GM19438 (cell line): ENCODE measurements around the gene CCNY.

Source experiments
- ATAC-seq: cut with Tn5 transposase; IDR thresholded peaks from one replicate; pipeline ENCODE4 v1.9.1; 2021; ENCODE audit warnings: low read depth; ENCODE audit not compliant: unreplicated experiment

Gene CCNY

DNA sequence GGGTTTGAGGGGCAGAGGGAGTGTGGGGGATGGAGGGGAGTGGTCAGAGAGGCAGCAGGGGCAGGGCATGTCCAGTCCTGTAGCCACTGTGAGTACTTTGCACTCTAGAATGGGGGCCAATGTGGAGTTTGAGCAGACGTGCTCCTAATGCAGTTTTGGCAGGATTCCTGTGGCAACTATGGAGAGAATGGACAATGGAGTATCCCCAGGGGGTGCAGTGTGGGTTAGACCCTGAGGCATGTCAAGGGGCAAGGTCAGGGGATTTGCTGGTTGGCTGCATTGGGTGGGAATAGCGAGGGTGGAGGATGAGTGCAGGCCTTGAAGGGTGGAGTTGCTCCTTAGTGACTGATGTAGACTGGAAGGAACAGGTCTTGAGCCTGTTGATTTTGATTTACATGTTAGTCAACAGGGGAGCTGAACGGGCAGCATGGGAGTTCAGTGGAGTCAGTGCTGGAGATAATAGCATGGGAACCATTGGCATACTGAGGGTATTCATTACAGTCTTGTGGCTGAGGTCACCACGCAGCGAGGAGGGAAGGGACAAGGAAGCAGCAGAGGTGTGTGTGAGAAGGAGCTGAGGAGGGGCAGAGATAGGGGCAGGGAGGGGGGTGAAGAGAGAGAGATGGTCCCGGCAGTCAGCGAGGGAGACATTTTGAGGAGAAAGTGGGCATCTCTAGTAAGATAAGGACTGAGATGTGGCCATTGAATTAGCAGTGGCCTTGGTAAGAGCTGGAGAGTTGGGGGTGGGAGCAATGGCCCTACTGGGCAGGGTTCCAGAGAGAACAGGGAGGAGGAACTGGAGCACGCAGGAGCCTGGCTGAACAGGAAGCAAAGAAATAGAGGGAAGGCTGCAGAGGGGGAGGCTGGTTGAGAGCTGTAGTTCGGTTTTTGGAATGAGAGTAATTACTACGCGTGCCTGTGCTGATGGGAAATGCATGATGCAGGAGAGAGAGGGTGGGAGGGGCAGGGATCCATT, 112.7 kb downstream of the CCNY start:
- no peak for ATAC-seq

DNA sequence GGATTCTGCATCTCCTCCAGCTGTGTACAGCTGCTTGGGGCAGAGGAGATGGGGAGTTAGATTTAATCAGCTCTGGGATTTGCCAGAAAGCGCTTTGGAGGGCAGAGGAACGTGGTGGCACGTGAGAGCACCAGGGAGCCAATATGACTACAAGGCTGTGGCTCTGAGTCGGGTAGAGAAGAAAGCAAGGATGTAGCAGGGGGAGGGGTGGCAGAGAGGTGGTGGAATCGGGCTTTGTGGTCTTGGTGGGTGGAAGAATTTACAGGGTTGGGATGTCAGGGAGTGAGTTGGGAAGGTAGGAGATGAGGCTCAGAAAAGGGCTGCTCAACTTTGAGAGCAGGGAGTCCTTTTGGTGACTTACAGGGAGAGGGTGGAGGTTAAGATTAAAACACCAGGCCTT, 113.6 kb downstream of the CCNY start:
- ATAC-seq, result no peak

DNA sequence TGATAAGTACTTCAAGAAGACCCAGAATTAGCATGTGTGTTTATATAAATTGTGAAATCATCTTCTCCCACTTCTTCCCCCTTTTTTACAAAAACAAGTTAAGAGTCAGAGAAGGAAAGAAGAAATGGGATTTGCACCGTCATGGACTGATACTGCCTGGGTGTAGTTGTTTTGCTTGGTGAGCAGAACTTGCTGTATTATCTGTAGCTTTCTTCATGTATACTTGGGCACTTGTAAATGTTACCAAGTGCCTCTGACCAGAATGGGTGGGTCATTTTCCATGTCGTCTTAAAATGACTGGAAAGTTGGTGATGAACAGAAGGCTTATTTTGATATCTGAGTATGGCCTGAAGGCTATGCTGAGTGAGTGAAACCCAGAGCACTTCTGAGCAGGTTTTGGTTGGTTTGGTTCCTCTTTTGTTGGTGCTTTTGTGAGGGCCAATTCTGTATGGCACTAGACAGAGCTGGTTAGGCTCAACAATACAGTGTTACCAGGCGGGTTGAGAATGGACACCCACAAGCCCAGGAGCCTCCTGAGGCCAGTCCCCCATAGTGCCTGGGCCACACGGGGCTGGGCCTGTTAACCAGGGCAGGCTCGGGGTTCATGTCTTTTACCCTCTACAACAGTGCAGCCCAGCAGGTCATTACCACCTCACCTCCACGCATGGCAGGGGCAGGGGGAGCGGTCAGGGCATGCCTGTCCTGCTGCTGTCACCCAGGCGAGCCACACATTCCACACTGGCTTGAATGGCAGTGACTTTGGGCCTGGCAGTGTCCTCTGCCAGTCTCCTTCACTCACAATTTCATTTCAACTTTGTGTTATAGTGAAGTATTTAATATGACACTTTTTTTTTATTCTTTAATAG, 115.1 kb downstream of the CCNY start:
- peak; percentile 97 for ATAC-seq

DNA sequence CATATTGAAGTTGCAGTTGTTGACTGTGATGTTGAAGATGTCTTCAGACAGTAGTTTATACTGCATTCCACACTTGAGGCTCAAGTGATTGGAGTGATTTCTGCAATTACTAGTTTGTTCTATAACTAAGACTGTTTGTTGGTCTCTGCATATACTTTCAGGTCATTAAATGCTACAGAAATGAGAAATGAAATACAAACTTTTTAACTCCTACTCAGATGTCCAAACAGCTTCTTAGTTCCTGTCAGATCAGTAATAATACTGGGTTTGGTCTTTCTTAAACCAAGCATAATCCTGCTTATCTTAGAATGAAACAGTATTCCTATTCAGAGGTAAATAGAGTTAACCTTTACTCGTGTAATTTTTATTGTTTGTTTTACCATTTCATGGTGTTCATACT, 115.9 kb downstream of the CCNY start:
- no peak for ATAC-seq

DNA sequence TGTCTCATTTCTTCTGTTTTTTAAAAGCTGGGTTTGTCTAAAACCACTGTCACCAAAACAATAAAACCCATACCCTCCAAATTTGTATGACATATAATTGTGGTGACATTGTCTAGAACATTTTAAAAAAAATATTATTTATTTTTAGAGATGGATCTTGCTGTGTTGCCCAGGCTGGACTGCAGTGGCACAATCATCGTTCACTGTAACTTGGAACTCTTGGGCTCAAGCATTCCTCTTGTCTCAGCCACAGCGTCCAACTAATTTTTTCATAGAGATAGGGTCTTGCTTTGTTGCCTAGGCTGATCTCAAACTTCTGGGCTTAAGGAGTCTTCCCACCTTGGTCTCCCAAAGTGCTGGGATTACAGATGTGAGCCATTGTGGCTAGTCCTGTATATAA, 116.5 kb downstream of the CCNY start:
- ATAC-seq, result no peak

DNA sequence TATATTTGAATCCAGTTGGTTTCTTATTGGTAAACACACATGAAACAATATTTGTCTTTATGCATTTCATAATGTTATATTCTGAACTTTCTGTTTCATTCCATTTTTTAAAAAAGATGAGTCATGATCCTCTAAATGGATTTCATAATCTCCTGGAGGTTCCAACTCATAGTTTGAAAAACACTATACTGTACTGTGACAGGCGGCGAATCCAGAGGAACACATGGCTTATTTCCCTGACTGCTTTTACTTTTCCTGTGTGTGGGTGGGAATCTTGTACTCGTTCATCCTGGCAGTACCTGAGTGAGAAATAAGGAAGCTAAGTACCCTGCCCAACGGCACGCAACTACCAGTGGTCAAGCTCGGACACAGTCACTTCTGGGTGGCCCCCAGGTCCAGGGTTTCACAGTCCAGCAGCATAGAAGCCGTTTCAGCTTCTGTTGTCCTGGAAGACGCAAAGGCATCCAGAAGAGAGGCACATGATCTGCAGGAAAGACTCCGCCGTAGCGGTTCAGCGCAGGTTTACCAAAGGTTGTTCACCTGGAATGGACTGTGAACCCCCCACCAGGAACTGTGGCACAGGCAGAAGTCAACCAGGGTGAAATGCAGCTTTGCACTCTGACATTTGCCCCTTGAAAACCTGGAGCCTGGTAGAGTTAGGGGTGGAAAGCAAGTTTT, 117.7 kb downstream of the CCNY start:
- no peak for ATAC-seq

DNA sequence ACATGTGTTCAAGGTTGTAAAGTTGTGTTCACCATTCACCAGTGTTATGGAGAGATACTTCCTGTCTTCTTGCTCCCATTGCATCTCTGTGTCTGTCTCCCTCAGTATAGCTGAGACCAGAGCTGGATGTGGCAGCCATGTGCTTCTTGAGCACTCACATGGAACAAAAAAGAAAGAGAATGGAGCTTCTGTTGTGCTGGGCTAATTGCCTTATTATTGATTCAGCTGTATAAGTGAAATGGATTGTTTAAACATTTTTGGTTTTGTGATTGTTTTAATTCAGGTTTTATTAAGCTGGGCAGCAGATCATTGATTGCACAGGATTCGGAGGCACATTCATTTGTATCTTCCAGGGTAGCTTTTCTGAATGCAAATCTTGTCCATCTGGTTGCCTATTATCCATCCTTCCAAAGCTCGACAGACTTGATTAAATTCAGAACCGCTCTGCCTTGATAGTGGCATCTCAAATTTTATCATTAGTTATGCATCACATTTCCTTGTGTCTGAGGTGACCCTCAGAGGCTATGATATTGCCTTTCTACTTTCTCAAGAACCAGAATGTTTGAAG, 119.9 kb downstream of the CCNY start:
- ATAC-seq, result no peak

DNA sequence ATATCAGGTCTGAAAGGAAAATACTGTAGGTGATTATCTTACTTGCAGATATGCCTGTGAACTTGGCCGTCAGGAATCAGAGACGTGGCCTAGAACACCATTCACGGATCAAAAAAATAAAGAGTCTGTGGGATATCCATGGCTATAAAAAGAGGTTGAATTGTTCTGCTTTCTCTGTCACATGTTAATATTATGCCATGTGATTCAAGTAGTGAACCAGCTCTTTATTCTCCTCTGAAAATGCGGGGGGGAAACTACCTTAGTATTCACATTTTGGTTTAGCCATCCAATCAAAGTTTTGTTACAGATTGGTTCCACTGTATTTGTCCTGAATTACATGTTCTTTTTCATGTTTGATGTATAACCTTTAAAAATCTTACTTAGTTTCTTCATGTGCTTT, 120.5 kb downstream of the CCNY start:
- ATAC-seq, result no peak

DNA sequence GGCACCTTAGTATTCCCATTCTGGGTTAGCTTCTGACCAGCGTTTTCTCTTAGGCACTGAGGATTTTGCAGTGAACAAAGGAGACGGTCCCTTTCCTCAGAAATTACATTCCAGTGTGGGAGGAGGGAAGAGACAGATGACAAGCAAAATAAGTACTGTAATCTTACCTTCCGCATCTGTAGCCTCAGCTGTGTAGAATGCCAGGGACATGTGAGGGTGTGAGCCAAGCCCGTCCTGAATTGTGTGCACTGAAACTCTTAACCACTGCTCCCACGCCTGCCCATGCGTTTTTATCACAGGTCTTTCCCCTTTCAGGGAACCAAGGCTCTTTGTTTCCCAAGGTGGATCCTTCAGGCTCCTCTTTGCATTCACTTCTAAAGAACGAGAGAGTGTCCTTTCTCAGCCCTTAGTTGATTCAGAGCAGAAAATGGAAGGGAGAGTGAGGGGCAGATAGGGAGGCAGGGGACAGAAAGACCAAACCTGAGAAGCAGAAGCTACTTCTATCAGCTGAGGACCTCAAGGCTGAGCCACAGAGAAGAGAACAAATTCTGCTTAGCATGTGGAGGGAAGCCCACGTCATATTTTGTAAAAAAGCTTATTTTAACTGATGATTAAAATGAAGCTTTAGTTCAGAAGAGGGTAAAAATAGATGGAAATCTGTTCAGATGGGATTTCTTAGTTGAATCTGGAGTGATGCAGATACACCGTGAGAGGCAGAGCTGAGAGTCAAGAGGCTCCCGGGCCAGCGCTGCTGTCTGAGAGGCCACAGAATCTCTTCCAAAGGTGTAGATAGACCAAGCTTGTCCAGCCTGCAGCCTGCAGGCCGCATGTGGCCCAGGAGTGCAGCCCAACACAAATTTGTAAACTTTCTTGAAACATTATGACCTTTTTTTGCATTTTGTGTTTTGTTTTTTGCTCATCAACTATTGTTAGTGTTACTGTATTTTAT, 122.5 kb downstream of the CCNY start:
- no peak for ATAC-seq

DNA sequence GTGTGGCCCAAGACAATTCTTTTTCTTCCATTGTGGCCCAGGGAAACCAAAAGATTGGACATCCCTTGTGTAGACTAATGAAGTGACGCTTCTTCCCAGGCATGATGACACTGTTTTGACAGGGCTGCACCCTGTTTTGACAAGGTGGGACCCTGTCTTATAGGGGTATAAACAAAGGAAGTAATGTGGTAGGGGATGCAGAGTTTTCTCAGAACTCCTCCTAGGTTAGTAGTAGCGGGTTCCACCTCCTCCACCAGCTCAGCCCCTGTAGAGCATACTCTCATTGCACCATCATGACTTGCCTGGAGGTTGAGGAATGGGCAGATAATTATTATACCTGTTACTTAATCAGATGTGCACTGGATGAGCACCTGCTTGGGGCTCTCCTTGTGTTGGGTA, 123.1 kb downstream of the CCNY start:
- ATAC-seq, result no peak

DNA sequence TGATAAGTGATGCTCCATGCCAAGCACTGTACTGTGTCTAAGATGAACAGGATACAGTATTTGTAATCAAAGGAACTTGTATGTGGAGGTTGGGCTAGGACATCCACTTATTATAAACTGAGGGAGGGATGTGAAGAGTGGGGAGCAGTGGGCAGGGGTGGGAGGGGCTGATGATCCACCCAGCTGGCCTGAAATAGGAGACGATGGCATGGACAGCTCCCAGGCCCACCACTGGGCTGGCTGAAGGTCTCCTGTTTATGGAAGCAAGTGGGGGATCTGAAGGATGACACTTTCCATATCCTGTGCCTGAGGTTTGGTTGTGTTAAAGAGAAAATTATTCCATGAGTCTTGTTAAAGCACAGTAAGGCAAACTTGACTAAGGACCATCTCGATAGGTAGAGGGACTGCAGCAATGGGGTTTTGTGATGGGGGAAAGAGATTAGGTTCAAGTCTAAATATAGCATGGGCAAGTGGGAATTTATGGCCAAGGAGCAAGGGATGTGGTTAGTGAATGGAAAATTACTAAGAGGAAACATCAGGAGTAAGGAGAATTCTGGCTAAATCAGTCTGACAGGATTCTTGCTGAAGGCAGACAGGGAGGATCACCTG, 124.6 kb downstream of the CCNY start:
- no peak for ATAC-seq

DNA sequence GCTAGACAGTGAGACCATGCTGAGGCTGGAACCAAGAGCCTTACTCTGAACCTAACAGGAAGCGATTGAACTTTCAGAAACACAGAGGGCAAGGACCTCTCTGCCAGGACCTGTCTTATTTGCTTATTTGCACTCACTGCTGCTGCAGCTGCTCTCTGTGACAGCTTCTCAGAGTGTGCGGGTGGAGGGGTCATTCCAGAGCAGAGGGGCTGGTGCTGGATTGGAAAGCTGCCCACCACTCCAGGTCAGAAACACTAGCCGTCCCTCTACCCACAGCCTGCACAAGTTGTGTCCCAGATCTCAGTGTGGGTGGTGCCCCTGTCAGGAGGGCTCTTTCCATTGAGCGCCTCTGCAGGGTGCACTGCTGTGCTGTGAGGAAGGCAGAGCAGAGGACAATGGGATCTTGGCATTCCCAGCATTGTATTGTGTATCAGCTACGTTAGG, 126.2 kb downstream of the CCNY start:
- ATAC-seq, result peak; percentile 85

DNA sequence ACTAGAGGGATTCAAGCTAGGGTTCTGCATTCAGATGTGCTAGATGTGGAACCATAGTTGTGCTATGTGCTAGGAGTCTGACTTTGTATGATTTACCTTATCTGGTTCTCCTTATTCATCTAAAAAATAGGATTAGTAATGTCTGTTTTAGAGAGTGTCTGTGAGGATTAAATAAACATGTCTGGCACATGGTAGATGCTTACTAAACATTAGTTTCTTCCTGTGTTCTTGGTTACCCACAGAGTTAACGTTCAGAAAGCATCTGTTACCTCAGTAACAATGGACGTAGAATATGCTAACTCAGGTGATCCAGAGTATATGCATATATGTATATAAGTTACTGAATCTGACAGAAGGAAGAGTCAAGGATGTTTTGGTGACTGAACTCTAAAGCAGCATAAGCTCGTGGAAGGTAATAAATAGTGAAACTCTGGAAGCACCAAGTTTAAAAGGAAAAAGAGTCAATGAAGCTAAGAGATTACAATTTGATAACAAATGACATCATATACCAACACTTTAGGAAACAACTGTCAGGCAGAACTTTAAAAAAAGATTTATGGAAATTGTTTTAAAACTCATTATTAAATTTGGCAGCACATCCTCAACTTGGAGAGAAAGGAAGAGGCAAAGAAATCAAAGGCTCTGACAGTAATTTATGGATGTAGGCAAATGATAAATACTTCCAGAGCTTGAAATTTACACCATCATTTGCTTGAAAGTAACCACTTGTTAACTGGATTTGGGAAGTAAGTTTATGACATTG, 127.0 kb downstream of the CCNY start:
- no peak for ATAC-seq

DNA sequence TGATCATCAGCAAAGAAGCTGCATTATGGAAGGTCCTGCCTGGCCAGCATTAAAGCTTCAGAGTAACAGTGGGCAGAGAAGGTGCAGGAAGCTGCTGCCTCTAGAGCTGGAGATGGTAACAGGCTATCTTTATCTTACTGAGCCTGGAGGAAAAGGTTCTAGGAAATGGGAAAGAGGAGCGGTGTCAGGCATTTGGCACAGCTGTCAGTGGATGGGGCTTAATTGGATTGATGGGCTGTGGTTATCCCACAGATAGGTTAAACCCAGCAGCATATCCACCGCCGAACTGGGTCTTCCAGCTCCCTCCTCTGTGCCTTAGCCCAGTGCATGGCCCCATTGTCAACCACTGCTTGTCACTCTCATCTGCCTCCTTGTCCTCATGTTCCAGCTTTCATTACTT, 127.6 kb downstream of the CCNY start:
- ATAC-seq, result no peak

DNA sequence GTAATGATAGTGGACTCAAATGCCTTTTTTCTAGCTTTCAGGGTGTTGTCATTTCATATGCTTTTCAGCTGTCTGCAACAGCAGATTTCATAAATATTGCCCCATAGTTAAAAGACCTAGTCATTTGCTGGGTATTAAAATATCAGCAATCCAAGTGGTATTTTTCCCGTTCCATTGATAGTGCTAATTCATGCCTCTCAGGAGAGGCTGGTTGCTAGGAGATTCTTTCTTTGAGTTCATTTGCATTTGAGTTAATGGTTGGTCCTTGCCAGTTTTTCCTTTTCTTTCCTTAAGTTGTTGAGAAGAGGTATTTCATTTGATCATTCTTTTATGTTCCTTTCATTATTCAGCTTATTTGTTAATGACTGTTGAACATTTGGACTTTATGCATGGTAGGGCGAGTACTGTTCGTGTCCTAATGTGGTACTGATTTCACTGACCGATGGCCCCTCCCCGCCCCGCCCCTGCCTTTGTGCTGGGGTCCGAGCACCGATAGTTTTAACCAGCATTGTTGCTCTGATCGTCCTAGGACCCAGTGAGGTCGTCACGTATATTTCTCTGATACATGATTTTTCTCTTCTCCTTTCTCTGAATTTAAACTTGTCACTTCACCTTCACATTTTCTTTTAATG, 128.6 kb downstream of the CCNY start:
- no peak for ATAC-seq

DNA sequence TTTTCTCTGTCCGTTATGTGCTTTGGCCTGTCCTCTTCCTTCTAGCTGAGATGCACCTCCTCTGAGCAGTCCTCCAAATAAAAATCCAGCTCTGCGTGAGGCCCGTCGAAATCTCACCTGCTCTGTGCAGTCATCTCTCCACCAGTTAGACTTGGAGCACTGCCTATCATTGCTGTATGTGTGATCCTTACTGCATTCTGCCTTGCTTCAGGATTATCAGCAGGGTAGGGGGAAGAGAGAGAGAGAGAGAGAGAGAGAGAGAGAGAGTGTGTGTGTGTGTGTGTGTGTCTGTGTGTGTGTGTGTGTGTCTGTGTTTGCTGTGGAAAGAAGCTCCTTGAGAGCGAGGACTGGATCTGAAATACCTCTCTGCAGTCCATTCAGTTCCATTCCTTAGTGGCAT, 129.4 kb downstream of the CCNY start:
- no peak for ATAC-seq

DNA sequence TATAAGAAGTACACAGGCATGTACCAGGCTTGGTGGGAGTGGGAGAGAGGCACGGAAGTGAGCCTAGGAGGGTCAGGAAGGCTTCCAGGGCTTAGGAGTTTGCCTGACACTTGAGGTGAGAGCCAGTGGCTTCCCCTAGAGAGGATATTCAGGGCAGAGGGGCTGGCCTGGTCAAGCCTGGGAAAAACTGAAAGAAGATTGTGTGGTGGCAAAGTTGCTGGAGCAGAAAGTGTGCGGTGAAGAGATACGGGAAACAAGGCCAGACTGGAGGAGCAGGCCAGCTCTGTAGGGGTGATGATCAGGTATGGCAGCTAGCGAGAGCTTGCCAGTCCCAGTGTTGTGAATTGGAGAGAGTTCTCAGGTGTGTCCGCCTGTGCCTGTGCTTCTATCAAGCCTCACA, 129.9 kb downstream of the CCNY start:
- ATAC-seq, result no peak

DNA sequence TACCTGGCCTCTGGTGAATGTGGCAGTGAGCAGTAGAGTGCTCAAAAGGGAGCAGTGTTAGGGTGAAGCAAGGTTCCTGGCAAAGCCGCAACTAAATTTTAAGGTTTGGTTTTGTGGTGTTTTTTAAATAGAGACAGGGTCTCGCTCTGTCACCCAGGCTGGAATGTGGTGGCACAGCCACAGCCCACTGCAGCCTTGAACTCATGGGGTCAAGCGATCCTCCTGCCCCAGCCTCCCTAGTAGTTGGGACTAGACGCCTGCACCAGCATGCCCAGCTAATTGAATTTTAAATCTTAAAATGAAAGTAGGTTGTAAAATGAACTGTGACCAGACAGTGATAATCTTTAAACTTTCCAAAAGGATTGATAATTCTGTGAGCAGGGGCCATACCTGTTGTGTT, 130.4 kb downstream of the CCNY start:
- ATAC-seq, result no peak
